ENCODE results near the gene FSTL5. TPM values are rescaled to one million over a fixed set of nuclear protein-coding genes. Genes with fewer than 3 reads are reported as not detected.
A peak's percentile ranks its signal among the peaks of the same experiment; 100 is the strongest.

FSTL5 gene
- total and polyA plus RNA-seq, 10 of the 15 experiments (the other 5 are each of a cell fraction or from before 2014, with no cell fraction given) = 0.04 to 2.4 (median 0.08) TPM; not detected in 4

- Histone ChIP-seq H4K20me1 (ENCODE audit: control insufficient read depth, insufficient read depth) (no peaks in the 10 kb centered on the region), H3K4me2 (ENCODE audit: control insufficient read depth, insufficient read depth) (no peak overlapping the region), H3K9ac (ENCODE audit: control insufficient read depth, insufficient read depth, low read length) (no peak overlapping the region), H3K27me3 (replicated peaks in 1 of 2; ENCODE audit: control insufficient read depth in 2 of 2, insufficient read depth in 2 of 2, low read length in 1 of 2) (no peaks in the 10 kb centered on the region), H3K27ac (ENCODE audit: control insufficient read depth, insufficient read depth) (no peak overlapping the region), H3K79me2 (ENCODE audit: control insufficient read depth, insufficient read depth, low read length) (no peaks in the 10 kb centered on the region), H2AFZ (ENCODE audit: control insufficient read depth, low read depth, low read length) (peak overlapping the region; percentile 53), H3K9me3 (replicated peaks; ENCODE audit: control insufficient read depth, insufficient read depth, low read length) (no peaks in the 10 kb centered on the region), H3K4me3 (no peak overlapping the region), H3K4me1 (ENCODE audit: control insufficient read depth, insufficient read depth, low read length) (no peaks in the 10 kb centered on the region), H3K36me3 (ENCODE audit: control insufficient read depth in 2 of 2, insufficient read depth in 2 of 2, low read length in 1 of 2) (no peaks in the 10 kb centered on the region)
- TF ChIP-seq REST (IDR thresholded peaks at IDR 0.05; ENCODE audit: low read depth, low read length) (no peak), KDM1A (IDR thresholded peaks at IDR 0.05; ENCODE audit: borderline replicate concordance) (no peak), MEF2B (IDR thresholded peaks at IDR 0.05; ENCODE audit: partially characterized antibody, poor library complexity, severe bottlenecking) (peak; percentile 74)
- CTCF ChIA-PET = interaction anchor here (0.6 kb wide), 1 partner anchor 113 kb away, joined by 3 read pairs; no protein-coding TSS in a partner anchor
- SMC1A ChIA-PET (ENCODE audit: uncharacterized antibody, unreplicated experiment) = interaction anchor here (1.0 to 1.7 kb wide), 3 partner anchors 27 to 362 kb away, joined by 3 to 6 read pairs (median 3); no protein-coding TSS in a partner anchor
- no peak for FAIRE-seq
- WGBS (ENCODE audit: insufficient coverage, insufficient replicate concordance, low lambda C conversion rate, missing lambda C conversion rate) = 0% methylated on average over 1 of the region's 1 CpG
- no peak for DNase-seq (ENCODE audit: low read depth, low spot score)
- RAD21 ChIA-PET (ENCODE audit: unreplicated experiment) = no interaction called here
- in situ Hi-C loops (cut with MboI) = no loop called here
- intact Hi-C loops (cut with micrococcal nuclease; ENCODE audit: unreplicated experiment) = no loop called here
- ATAC-seq = peak; percentile 59
- POLR2A ChIA-PET = no interaction called here
- no TSS peak for BruUV-seq (replicated peaks)
These were observed 335.7 kb downstream of the FSTL5 start for GRCh38 chr4:161828061-161828460.

- H2AFZ ChIP-seq (ENCODE audit: control insufficient read depth, low read depth, low read length) = no peak overlapping the region
- H3K79me2 ChIP-seq (ENCODE audit: control insufficient read depth, insufficient read depth, low read length) = no peaks in the 10 kb centered on the region
- RAD21 ChIA-PET (ENCODE audit: unreplicated experiment) = no interaction called here
- H4K20me1 ChIP-seq (ENCODE audit: control insufficient read depth, insufficient read depth) = no peaks in the 10 kb centered on the region
- no peak overlapping the region for H3K4me3 ChIP-seq
- CTCF ChIA-PET = no interaction called here
- no peak overlapping the region for H3K27ac ChIP-seq (ENCODE audit: control insufficient read depth, insufficient read depth)
- POLR2A ChIA-PET = no interaction called here
- DNase-seq (ENCODE audit: low read depth, low spot score) = no peak
- in situ Hi-C loops (cut with MboI) (no loop called here), intact Hi-C loops (cut with micrococcal nuclease; ENCODE audit: unreplicated experiment) (no loop called here)
- FAIRE-seq = no peak
- no peaks in the 10 kb centered on the region for H3K9me3 ChIP-seq (replicated peaks; ENCODE audit: control insufficient read depth, insufficient read depth, low read length)
- H3K4me2 ChIP-seq (ENCODE audit: control insufficient read depth, insufficient read depth) = no peak overlapping the region
- ATAC-seq = no peak
- no TSS peak for BruUV-seq (replicated peaks)
- no peaks in the 10 kb centered on the region for H3K27me3 ChIP-seq (replicated peaks in 1 of 2; ENCODE audit: control insufficient read depth in 2 of 2, insufficient read depth in 2 of 2, low read length in 1 of 2)
- no peaks in the 10 kb centered on the region for H3K4me1 ChIP-seq (ENCODE audit: control insufficient read depth, insufficient read depth, low read length)
- no peaks in the 10 kb centered on the region for H3K36me3 ChIP-seq (ENCODE audit: control insufficient read depth in 2 of 2, insufficient read depth in 2 of 2, low read length in 1 of 2)
- no peak overlapping the region for H3K9ac ChIP-seq (ENCODE audit: control insufficient read depth, insufficient read depth, low read length)
- SMC1A ChIA-PET (ENCODE audit: uncharacterized antibody, unreplicated experiment) = interaction anchor here (1.6 to 1.7 kb wide), 2 partner anchors 26 to 361 kb away, joined by 3 to 6 read pairs; no protein-coding TSS in a partner anchor
- WGBS (ENCODE audit: insufficient coverage, insufficient replicate concordance, low lambda C conversion rate, missing lambda C conversion rate) = 89% methylated on average over 3 of the region's 3 CpGs
- TF ChIP-seq PML (IDR thresholded peaks at IDR 0.05; ENCODE audit: low read length) = no peak
- TF ChIP-seq IKZF2 (IDR thresholded peaks at IDR 0.05) = no peak
- no peak for TF ChIP-seq ATF2 (IDR thresholded peaks at IDR 0.05; ENCODE audit: low read length)
- no peak for TF ChIP-seq CTCF (IDR thresholded peaks at IDR 0.05 in 2 of 3, conservative IDR thresholded peaks at IDR 0.05 in 1 of 3; ENCODE audit: control insufficient read depth in 2 of 3, extremely low read depth in 1 of 3, insufficient read depth in 1 of 3, low read depth in 3 of 3, low read length in 3 of 3)
- TF ChIP-seq GATAD2B (conservative IDR thresholded peaks at IDR 0.05; ENCODE audit: low read depth) = no peak
- no peak for TF ChIP-seq USF1 (IDR thresholded peaks at IDR 0.05; ENCODE audit: borderline replicate concordance, extremely low read length, insufficient read depth, low read depth, low read length)
These were observed 336.8 kb downstream of the FSTL5 start for GRCh38 chr4:161827013-161827412.

Data from GM12878 (cell line).